ENCODE data around the gene UBE2L5. TPM values are rescaled to one million over a fixed set of nuclear protein-coding genes. Genes with fewer than 3 reads are reported as not detected.

The UBE2L5 gene
- total RNA-seq, 2 donors from 2014 or later = not detected

GRCh38 chr13:30415430-30416030 lies 6.8 kb upstream of the UBE2L5 start:
- no peaks in the 10 kb centered on the region for H3K36me3 Mint-ChIP-seq (ENCODE audit: low read depth)
- peaks cover 16% of the 10 kb centered on the region for H3K4me1 Mint-ChIP-seq
- peak overlapping the region; percentile 70 for H3K27ac Mint-ChIP-seq
- H3K4me3 Mint-ChIP-seq = peak overlapping the region; percentile 54
- H3K9me3 Mint-ChIP-seq = no peaks in the 10 kb centered on the region
- ATAC-seq (replicated peaks) = peak; percentile 65
- H3K27me3 Mint-ChIP-seq = no peaks in the 10 kb centered on the region

GRCh38 chr13:30416471-30416870 lies 5.8 kb upstream of the UBE2L5 start:
- no peaks in the 10 kb centered on the region for H3K27me3 Mint-ChIP-seq
- H3K4me1 Mint-ChIP-seq = peaks cover 24% of the 10 kb centered on the region
- H3K9me3 Mint-ChIP-seq = no peaks in the 10 kb centered on the region
- ATAC-seq (replicated peaks) = no peak
- H3K27ac Mint-ChIP-seq = no peak overlapping the region
- no peak overlapping the region for H3K4me3 Mint-ChIP-seq
- H3K36me3 Mint-ChIP-seq (ENCODE audit: low read depth) = no peaks in the 10 kb centered on the region

GRCh38 chr13:30418075-30418716 lies 4.1 kb upstream of the UBE2L5 start:
- ATAC-seq (replicated peaks) = no peak
- Mint-ChIP-seq H3K4me1 (peaks cover 23% of the 10 kb centered on the region), H3K4me3 (no peak overlapping the region)

GRCh38 chr13:30418717-30419459 lies 3.4 kb upstream of the UBE2L5 start:
- Mint-ChIP-seq H3K27me3 (no peaks in the 10 kb centered on the region), H3K4me1 (peaks cover 23% of the 10 kb centered on the region), H3K36me3 (ENCODE audit: low read depth) (no peaks in the 10 kb centered on the region), H3K27ac (no peak overlapping the region), H3K9me3 (no peaks in the 10 kb centered on the region), H3K4me3 (no peak overlapping the region)
- ATAC-seq (replicated peaks) = no peak

More at GRCh38 chr13:30418075-30418716, 4.1 kb upstream of the UBE2L5 start:
- H3K9me3 Mint-ChIP-seq = no peaks in the 10 kb centered on the region
- H3K27ac Mint-ChIP-seq = no peak overlapping the region
- H3K27me3 Mint-ChIP-seq = no peaks in the 10 kb centered on the region
- no peaks in the 10 kb centered on the region for H3K36me3 Mint-ChIP-seq (ENCODE audit: low read depth)

GRCh38 chr13:30421093-30422053 lies 920 bp upstream of the UBE2L5 start:
- peak; percentile 71 for ATAC-seq (replicated peaks)
- peaks cover 12% of the 10 kb centered on the region for H3K4me1 Mint-ChIP-seq
- H3K4me3 Mint-ChIP-seq = peak overlapping the region; percentile 91
- no peaks in the 10 kb centered on the region for H3K9me3 Mint-ChIP-seq
- peak overlapping the region; percentile 15 for H3K27ac Mint-ChIP-seq
- no peaks in the 10 kb centered on the region for H3K27me3 Mint-ChIP-seq
- no peaks in the 10 kb centered on the region for H3K36me3 Mint-ChIP-seq (ENCODE audit: low read depth)

GRCh38 chr13:30423891-30424290 lies 1.6 kb downstream of the UBE2L5 start:
- Mint-ChIP-seq H3K36me3 (ENCODE audit: low read depth) (no peaks in the 10 kb centered on the region), H3K27ac (no peak overlapping the region), H3K4me3 (no peak overlapping the region), H3K4me1 (peaks cover 12% of the 10 kb centered on the region), H3K27me3 (no peaks in the 10 kb centered on the region), H3K9me3 (no peaks in the 10 kb centered on the region)
- no peak for ATAC-seq (replicated peaks)

- no peaks in the 10 kb centered on the region for H3K9me3 Mint-ChIP-seq
- H3K4me3 Mint-ChIP-seq = no peak overlapping the region
- H3K27ac Mint-ChIP-seq = no peak overlapping the region
- H3K36me3 Mint-ChIP-seq (ENCODE audit: low read depth) = no peaks in the 10 kb centered on the region
- no peaks in the 10 kb centered on the region for H3K27me3 Mint-ChIP-seq
- no peak for ATAC-seq (replicated peaks)
- H3K4me1 Mint-ChIP-seq = peaks cover 15% of the 10 kb centered on the region
Measured at GRCh38 chr13:30429235-30429634, 6.9 kb downstream of the UBE2L5 start.

- H3K9me3 Mint-ChIP-seq = no peaks in the 10 kb centered on the region
Measured at GRCh38 chr13:30429721-30430694, 7.7 kb downstream of the UBE2L5 start.

GRCh38 chr13:30431269-30431940 lies 9.1 kb downstream of the UBE2L5 start:
- ATAC-seq (replicated peaks) = peak; percentile 53
- Mint-ChIP-seq H3K27ac (peak overlapping the region; percentile 96), H3K27me3 (no peaks in the 10 kb centered on the region), H3K4me1 (peaks cover 15% of the 10 kb centered on the region), H3K9me3 (no peaks in the 10 kb centered on the region), H3K4me3 (peak overlapping the region; percentile 77), H3K36me3 (ENCODE audit: low read depth) (no peaks in the 10 kb centered on the region)

More at GRCh38 chr13:30429721-30430694, 7.7 kb downstream of the UBE2L5 start:
- Mint-ChIP-seq H3K4me3 (peak overlapping the region; percentile 77), H3K36me3 (ENCODE audit: low read depth) (no peaks in the 10 kb centered on the region), H3K27ac (peak overlapping the region; percentile 96), H3K27me3 (no peaks in the 10 kb centered on the region), H3K4me1 (peaks cover 15% of the 10 kb centered on the region)
- ATAC-seq (replicated peaks) = peak; percentile 94

GRCh38 chr13:30435911-30436451 lies 13.7 kb downstream of the UBE2L5 start:
- Mint-ChIP-seq H3K27ac (no peak overlapping the region), H3K27me3 (no peaks in the 10 kb centered on the region), H3K36me3 (ENCODE audit: low read depth) (no peaks in the 10 kb centered on the region), H3K9me3 (no peaks in the 10 kb centered on the region), H3K4me3 (no peak overlapping the region), H3K4me1 (peaks cover 8% of the 10 kb centered on the region)
- ATAC-seq (replicated peaks) = no peak

- no peak for ATAC-seq (replicated peaks)
- H3K9me3 Mint-ChIP-seq = no peaks in the 10 kb centered on the region
- no peaks in the 10 kb centered on the region for H3K27me3 Mint-ChIP-seq
- H3K36me3 Mint-ChIP-seq (ENCODE audit: low read depth) = no peaks in the 10 kb centered on the region
- H3K27ac Mint-ChIP-seq = no peak overlapping the region
- H3K4me1 Mint-ChIP-seq = peaks cover 5% of the 10 kb centered on the region
- H3K4me3 Mint-ChIP-seq = no peak overlapping the region
Measured at GRCh38 chr13:30437177-30437576, 14.9 kb downstream of the UBE2L5 start.

- Mint-ChIP-seq H3K4me3 (no peak overlapping the region), H3K9me3 (no peaks in the 10 kb centered on the region), H3K27ac (no peak overlapping the region), H3K36me3 (ENCODE audit: low read depth) (no peaks in the 10 kb centered on the region), H3K4me1 (peaks cover 5% of the 10 kb centered on the region), H3K27me3 (no peaks in the 10 kb centered on the region)
- ATAC-seq (replicated peaks) = no peak
Measured at GRCh38 chr13:30438286-30438685, 16.0 kb downstream of the UBE2L5 start.

Measured in activated T-helper 17 cell treated with anti-CD3 and anti-CD28 coated beads, Interleukin-2, amount 50 U/mL, for 72 hours (primary cell).